Thymus (tissue), 11 donors: ENCODE data around the gene TRAPPC3L. TPM values are rescaled to one million over a fixed set of nuclear protein-coding genes. Genes with fewer than 3 reads are reported as not detected.
A peak's percentile ranks its signal among the peaks of the same experiment; 100 is the strongest.

ENCODE experiments used
- DNase-seq, 9 donors: peaks; one replicate each; pipeline ENCODE4 v3.0.0-alpha.2; 2013; ENCODE audit warnings: low spot score in 9 of 9, low read depth in 6 of 9, missing footprints in 1 of 9
- H3K27ac ChIP-seq, 2 donors: one replicate each; pipeline ENCODE4 v1.5.1; 2013; ENCODE audit warnings: control low read depth in 1 of 2, low read depth in 1 of 2, low read length in 1 of 2, mild to moderate bottlenecking in 1 of 2, moderate library complexity in 1 of 2
- H3K27me3 ChIP-seq, 2 donors: one replicate each; pipeline ENCODE4 v1.5.1; 2013; ENCODE audit warnings: low read length in 1 of 2; ENCODE audit not compliant: control insufficient read depth in 2 of 2, insufficient read depth in 1 of 2
- H3K36me3 ChIP-seq, 2 donors: one replicate each; pipeline ENCODE4 v1.5.1; 2013; ENCODE audit warnings: low read length in 1 of 2, mild to moderate bottlenecking in 1 of 2, moderate library complexity in 1 of 2; ENCODE audit not compliant: control insufficient read depth in 2 of 2, insufficient read depth in 2 of 2
- H3K4me1 ChIP-seq, 2 donors: one replicate each; pipeline ENCODE4 v1.5.1; 2013; ENCODE audit warnings: low read length in 2 of 2; ENCODE audit not compliant: control insufficient read depth in 2 of 2, insufficient read depth in 2 of 2
- H3K4me3 ChIP-seq, 2 donors: one replicate each; pipeline ENCODE4 v1.5.1; 2013; ENCODE audit warnings: low read length in 2 of 2, control low read depth in 1 of 2, mild to moderate bottlenecking in 1 of 2
- H3K9me3 ChIP-seq, 2 donors: one replicate each; pipeline ENCODE4 v1.5.1; 2013; ENCODE audit warnings: low read length in 1 of 2, mild to moderate bottlenecking in 1 of 2; ENCODE audit not compliant: control insufficient read depth in 2 of 2, insufficient read depth in 1 of 2
- WGBS: extraction: QIAGEN DNeasy Blood & Tissue Kit; methylation state at CpG from one replicate; pipeline ENCODE4 v1.1.7; 2013; 5-methylcytosine and 5-hydroxymethylcytosine counted together
- polyA plus RNA-seq: library from polyadenylated mRNA; stranded (reverse); fragments of 200-250 nt; gene quantifications from one replicate; pipeline ENCODE4 v1.2.3, GENCODE V29; 2013
- total RNA-seq: library from RNA; stranded (reverse); fragments of 120-200 nt; gene quantifications from one replicate; pipeline ENCODE4 v1.2.4, GENCODE V29; 2013
- donor health status: healthy.

The TRAPPC3L gene
- total and polyA plus RNA-seq, 2 donors = 0.14 to 0.18 TPM

DNA sequence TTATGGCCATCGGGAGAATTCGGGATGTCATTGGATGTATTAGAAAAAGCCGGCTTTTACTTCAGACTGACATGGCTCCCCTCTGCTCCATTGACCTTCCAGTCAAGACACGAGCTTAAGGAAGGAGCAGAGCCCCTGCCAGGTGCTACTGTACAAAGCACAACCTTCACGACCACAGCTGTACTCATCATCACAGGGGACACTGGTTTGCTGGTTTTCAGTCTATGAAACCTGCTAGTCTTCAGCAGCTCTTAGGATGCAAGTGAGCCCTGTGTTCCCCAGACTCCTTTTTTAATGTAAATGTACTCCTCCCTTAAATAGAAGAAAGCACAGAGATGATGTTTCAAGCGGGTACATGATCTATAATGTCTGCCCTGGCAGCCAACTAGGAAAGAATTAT, 1.9 kb upstream of the TRAPPC3L start:
- no peak for DNase-seq
- 95% methylated on average over 6 of the region's 6 CpGs for WGBS
- no peaks in the 10 kb centered on the region for H3K9me3 ChIP-seq
- no peak overlapping the region for H3K27ac ChIP-seq
- no peaks in the 10 kb centered on the region for H3K4me1 ChIP-seq
- no peaks in the 10 kb centered on the region for H3K27me3 ChIP-seq
- no peaks in the 10 kb centered on the region for H3K36me3 ChIP-seq
- no peak overlapping the region for H3K4me3 ChIP-seq

DNA sequence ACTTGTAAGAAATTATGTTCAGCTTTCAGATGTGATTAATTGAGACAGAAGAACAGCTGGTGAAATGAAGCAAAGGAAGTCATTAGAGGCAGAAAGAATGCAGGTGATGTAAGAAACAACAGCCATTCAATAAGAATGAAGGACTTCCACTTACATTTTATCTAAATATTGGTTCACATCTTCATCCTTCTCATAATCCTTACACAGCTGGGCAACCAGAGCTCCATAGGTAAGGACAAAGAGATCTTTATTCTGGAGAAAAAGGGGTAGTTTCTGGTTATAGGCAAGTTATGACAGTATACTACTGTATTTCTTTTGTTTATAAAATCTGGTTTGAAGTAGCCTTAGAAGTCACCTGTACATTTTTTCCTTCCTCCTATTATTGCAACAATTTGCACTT, 2.3 kb downstream of the TRAPPC3L start:
- Histone ChIP-seq H3K27me3 (no peaks in the 10 kb centered on the region), H3K4me3 (no peak overlapping the region), H3K4me1 (no peaks in the 10 kb centered on the region), H3K36me3 (no peaks in the 10 kb centered on the region), H3K27ac (no peak overlapping the region), H3K9me3 (no peaks in the 10 kb centered on the region)
- DNase-seq = no peak

DNA sequence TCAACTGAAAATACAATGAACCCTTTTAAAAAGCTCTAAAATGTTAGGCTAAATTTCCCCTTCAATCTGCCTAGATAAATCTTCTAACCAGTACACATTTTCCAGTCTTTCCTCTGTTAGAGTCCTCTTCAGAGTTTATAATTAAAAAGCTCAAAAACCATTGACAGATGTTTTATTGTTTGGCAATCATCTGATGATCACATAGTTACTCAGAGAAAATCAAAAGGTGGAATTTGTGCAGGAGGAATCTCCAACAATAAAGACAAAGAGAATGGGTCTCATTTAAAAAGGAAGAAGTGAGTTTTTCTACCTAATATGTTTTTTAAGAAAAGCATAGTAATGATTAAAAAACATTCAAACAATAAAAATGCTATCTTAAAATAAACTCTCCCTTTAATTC, 3.1 kb downstream of the TRAPPC3L start:
- no peak overlapping the region for H3K4me3 ChIP-seq
- no peaks in the 10 kb centered on the region for H3K36me3 ChIP-seq
- H3K27me3 ChIP-seq = no peaks in the 10 kb centered on the region
- no peak overlapping the region for H3K27ac ChIP-seq
- no peaks in the 10 kb centered on the region for H3K4me1 ChIP-seq
- no peaks in the 10 kb centered on the region for H3K9me3 ChIP-seq
- DNase-seq = no peak

DNA sequence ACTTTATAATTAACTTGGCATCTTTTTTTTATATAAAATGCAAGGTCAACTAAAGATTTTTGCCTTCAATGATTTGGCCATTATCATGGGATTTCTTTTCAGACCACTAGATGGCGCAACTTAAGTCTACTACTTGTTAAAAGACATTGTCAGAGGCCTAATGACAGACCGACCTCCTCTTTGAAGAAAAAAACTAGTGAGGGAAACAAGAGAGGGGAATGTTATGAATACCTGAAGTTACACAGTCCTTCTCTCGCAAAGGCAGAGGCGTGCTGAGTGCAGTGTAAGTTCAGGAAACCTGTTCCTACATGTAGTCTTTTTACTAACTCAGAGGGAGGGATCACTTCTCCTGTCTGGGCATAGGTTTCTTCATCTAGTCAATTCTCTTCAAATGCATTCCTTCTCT, 9.3 kb downstream of the TRAPPC3L start:
- Histone ChIP-seq H3K36me3 (no peaks in the 10 kb centered on the region), H3K27ac (no peak overlapping the region), H3K9me3 (no peaks in the 10 kb centered on the region), H3K4me3 (no peak overlapping the region), H3K4me1 (no peaks in the 10 kb centered on the region), H3K27me3 (no peaks in the 10 kb centered on the region)
- DNase-seq = peak; percentile 13 to 71 (median 47)
- 15% methylated on average over 4 of the region's 4 CpGs for WGBS

DNA sequence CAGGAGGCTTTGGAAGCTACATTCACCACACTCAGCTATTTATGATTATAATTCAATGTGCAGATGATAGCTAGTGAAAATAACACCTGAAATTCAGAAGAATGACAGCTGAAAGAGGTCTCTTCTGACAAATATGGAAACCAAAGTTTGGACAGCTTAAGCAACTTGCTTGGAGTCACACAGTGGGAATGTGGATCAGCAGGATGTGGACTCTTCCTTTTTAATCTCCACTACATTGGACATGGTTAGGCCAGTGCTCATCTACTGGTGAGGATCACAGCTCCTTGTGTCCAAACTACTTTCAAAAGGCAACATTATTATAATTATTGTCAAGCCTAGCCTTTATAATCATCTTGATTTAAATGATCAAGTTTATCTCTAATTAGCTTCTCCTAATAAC, 10.4 kb downstream of the TRAPPC3L start:
- DNase-seq = no peak
- Histone ChIP-seq H3K4me1 (no peaks in the 10 kb centered on the region), H3K36me3 (no peaks in the 10 kb centered on the region)

DNA sequence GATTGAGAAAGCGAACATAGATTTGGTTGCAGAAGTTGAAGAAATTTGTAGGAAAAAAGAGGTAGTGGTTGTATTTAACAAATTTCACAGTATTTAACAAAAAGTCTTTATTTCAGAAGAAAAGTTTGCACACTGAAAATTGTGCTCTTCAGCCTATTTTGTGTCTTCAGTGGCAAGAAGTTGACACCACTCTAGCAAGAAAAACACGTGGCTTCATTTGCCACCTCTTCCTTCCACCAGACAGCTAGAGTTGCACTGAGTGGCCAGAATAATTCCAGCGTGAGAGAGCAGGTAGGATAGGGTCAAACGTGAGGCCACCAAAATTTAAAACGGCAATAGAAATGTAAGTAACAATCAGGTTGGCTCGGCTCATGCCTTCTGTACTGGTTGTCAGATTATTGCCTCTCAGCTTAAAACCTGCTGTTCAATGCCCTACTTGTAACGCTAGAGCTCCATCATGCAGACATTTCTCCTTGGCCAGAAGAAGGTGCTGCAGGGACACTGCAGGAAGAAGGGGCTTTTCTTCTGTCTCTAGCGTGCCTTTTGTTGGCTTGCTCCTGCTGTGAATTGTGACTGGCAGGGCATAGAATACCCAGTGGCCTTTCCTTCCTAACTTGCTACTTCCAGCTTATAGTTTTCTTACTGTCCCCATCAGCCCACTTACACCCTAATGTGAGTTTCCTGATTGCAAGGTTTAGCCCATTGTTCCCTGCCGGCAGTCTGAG, 12.1 kb downstream of the TRAPPC3L start:
- no peak overlapping the region for H3K4me3 ChIP-seq
- H3K27me3 ChIP-seq = no peaks in the 10 kb centered on the region
- H3K27ac ChIP-seq = no peak overlapping the region
- WGBS = 94% methylated on average over 9 of the region's 9 CpGs
- no peak for DNase-seq
- H3K36me3 ChIP-seq = no peaks in the 10 kb centered on the region
- H3K4me1 ChIP-seq = no peaks in the 10 kb centered on the region
- no peaks in the 10 kb centered on the region for H3K9me3 ChIP-seq

More for the DNA sequence above, 10.4 kb downstream of the TRAPPC3L start:
- Histone ChIP-seq H3K27ac (no peak overlapping the region), H3K9me3 (no peaks in the 10 kb centered on the region), H3K27me3 (no peaks in the 10 kb centered on the region), H3K4me3 (no peak overlapping the region)

DNA sequence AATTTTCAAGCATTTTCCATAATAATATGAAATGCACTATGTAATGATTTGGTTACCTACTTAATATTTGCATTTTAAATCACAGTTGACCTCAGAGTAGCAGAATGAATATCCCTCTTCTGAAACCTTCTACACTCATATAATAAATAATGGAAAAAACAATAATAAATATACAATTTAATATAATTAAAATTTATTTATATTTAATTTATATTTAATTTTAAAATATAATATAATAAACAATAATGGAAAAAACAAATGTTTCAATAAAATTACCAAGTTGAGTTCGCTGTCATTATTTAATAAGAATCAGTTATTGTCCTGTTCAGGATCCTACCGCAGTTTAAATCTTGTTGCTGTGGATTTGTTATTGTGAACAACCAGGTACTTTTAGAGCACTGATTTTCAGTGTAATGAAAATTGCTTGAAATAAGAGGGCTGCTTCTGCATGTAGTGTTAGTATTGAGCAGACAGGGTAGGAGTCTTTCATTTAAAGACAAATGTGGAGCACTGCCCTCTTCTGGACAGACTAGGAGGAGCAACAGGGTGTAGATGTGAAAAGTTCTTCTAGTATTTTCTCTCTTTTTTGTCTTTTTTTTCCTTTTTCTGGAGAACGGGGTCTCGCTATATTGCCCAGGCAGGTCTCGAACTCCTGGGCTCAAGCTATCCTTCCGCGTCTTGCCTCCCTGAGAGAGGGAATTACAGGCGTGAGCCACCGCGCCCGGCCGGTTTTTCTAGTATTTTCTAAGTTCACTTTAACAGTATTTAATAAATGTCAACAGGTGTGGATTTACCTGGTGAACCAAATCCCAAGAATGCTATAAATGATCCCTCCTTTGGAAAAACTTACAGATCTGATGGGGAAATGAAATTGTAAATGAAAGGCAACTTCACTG, 13.6 kb downstream of the TRAPPC3L start:
- peak in 8 of 9 donors; percentile 42 to 78 (median 50) for DNase-seq
- no peak overlapping the region for H3K4me3 ChIP-seq
- H3K27me3 ChIP-seq = no peaks in the 10 kb centered on the region
- H3K4me1 ChIP-seq = no peaks in the 10 kb centered on the region
- H3K36me3 ChIP-seq = no peaks in the 10 kb centered on the region
- no peaks in the 10 kb centered on the region for H3K9me3 ChIP-seq
- 92% methylated on average over 12 of the region's 12 CpGs for WGBS
- no peak overlapping the region for H3K27ac ChIP-seq

DNA sequence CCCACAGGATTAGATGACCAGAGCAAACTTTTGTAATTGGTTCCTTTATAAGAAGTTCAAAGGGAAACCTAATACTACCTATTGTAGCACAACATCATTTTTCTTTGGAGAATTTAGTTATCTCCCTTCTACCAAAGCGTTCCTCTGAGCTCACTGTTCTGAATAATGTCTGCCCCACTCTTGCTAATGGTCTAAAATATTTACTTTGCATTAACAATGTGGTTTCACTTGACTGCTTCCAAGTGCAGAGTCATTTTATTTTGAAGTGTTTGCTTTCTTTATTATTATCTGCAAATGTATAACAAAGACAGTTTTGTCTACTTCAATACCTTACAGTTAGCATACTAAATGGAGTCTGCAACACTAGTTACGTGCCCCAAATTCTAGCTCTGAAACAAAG, 15.0 kb downstream of the TRAPPC3L start:
- no peak for DNase-seq
- Histone ChIP-seq H3K9me3 (no peaks in the 10 kb centered on the region), H3K36me3 (no peaks in the 10 kb centered on the region), H3K4me1 (no peaks in the 10 kb centered on the region), H3K27ac (no peak overlapping the region), H3K27me3 (no peaks in the 10 kb centered on the region), H3K4me3 (no peak overlapping the region)
- 97% methylated on average over 2 of the region's 2 CpGs for WGBS

DNA sequence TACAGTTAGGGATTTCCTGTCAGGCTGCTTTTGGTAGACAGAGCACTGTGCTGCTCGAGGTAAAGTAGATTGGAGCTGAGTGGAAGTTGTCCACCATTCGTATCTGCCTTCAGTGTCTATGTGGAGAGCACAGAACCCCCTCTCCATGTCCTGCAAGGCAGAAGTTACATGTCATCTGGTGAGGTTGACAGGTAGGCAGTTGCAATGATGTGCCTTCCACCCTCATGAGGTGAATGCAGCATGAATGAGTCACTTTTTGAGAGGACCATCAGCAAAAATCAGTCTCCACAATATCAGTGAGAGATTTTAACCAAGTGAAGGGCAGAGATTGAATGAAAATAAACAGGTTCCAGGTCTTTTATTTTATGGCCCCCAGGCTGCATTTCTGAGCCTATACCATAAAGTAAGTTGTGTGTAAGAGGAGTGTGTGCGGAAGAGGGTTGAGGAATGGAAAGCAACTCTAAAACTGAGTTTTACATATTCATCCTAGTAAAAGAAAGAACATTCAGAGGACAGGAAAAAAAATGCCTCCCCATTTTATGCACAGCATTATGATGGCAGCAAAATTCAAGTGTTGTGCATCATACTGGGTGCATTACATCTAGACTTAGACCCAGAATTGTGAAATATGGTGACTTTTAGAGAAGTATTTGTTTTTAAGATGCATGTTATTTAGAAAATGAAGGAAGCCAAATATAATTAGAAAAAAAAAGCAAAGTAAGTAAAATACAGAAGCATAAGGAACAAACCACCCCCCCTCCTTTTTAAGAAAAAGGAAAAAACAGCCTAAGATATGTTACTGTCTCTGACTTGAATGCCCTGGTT, 15.8 kb downstream of the TRAPPC3L start:
- DNase-seq = no peak
- H3K36me3 ChIP-seq = no peaks in the 10 kb centered on the region
- WGBS = 80% methylated on average over 3 of the region's 3 CpGs
- H3K27me3 ChIP-seq = no peaks in the 10 kb centered on the region
- H3K9me3 ChIP-seq = no peaks in the 10 kb centered on the region
- no peaks in the 10 kb centered on the region for H3K4me1 ChIP-seq
- H3K27ac ChIP-seq = no peak overlapping the region
- H3K4me3 ChIP-seq = no peak overlapping the region
